ENCODE measurements around the gene PLEKHA7. TPM values are rescaled to one million over a fixed set of nuclear protein-coding genes. Genes with fewer than 3 reads are reported as not detected.

Gene PLEKHA7
- total RNA-seq, 1 donor from 2014 or later, result 18.2 TPM

- Mint-ChIP-seq H3K36me3 (ENCODE audit: low read depth) (peaks cover 8% of the 10 kb centered on the region), H3K9me3 (no peaks in the 10 kb centered on the region), H3K27ac (ENCODE audit: unreplicated experiment) (peak within 1 kb of the TSS; percentile 84), H3K4me3 (no peak within 1 kb of the TSS), H3K4me1 (peaks cover 21% of the 10 kb centered on the region), H3K27me3 (ENCODE audit: low read depth) (no peaks in the 10 kb centered on the region)
- TF ChIP-seq CTCF (conservative IDR thresholded peaks at IDR 0.05), result no peak
- DNase-seq (ENCODE audit: low read depth, low spot score), result peak; percentile 95
Observed at GRCh38 chr11:16738193-16738946, 275.8 kb downstream of the PLEKHA7 start, which contains the start of gene C11orf58. Gene C11orf58, plus strand, starts transcription at chr11:16738647. Its CDS starts 132 bp downstream, at chr11:16738779.

- Mint-ChIP-seq H3K27ac (ENCODE audit: unreplicated experiment) (no peak overlapping the region), H3K4me1 (peaks cover 16% of the 10 kb centered on the region), H3K4me3 (no peak overlapping the region), H3K9me3 (peaks cover 2% of the 10 kb centered on the region), H3K27me3 (ENCODE audit: low read depth) (no peaks in the 10 kb centered on the region), H3K36me3 (ENCODE audit: low read depth) (peaks cover 7% of the 10 kb centered on the region)
- no peak for DNase-seq (ENCODE audit: low read depth, low spot score)
- TF ChIP-seq CTCF (conservative IDR thresholded peaks at IDR 0.05), result no peak
Observed at GRCh38 chr11:16737818-16738192, 276.4 kb downstream of the PLEKHA7 start.

Other genes starting within 250 kb of the PLEKHA7 start
- gene RPS13, start 63.3 kb upstream of the PLEKHA7 start, total RNA-seq, result 1,131 and 1,196 TPM in 2 replicates
- gene PIK3C2A, start 193.6 kb upstream of the PLEKHA7 start, total RNA-seq, result 76.8 and 80.2 TPM in 2 replicates